Stimulated activated CD8-positive, alpha-beta memory T cell treated with anti-CD3 and anti-CD28 coated beads, Interleukin-7, amount 100 ng/mL, for 48 hours (primary cell): ENCODE data around the gene STX10.
"Not testable (repeated sequence)": the region's sequence is repeated elsewhere in the genome, so short reads cannot be mapped to it uniquely, and the experiment has no call there.

Experiments used
- DNase-seq, 2 donors: peaks; one replicate each; pipeline ENCODE4 v3.0.0-alpha.2; 2020; ENCODE audit warnings: low read depth in 1 of 2; ENCODE audit errors: extremely low read depth in 1 of 2

STX10 gene

GRCh38 chr19:13165162-13165997 is 15.2 kb upstream of the STX10 start:
- no peak for DNase-seq

GRCh38 chr19:13164343-13165161 is 14.4 kb upstream of the STX10 start:
- no peak for DNase-seq

- no peak for DNase-seq
Observed at GRCh38 chr19:13163609-13164342, 13.6 kb upstream of the STX10 start.

- peak; percentile 85 to 93 for DNase-seq
Observed at GRCh38 chr19:13162724-13163608, 12.8 kb upstream of the STX10 start.

- no peak for DNase-seq
Observed at GRCh38 chr19:13160557-13160956, 10.4 kb upstream of the STX10 start.

- no peak for DNase-seq
Observed at GRCh38 chr19:13159713-13160112, 9.5 kb upstream of the STX10 start.

GRCh38 chr19:13155472-13156359 is 5.5 kb upstream of the STX10 start:
- peak; percentile 66 to 75 for DNase-seq

- peak in 1 of 2 donors; percentile 74 for DNase-seq
Observed at GRCh38 chr19:13154911-13155471, 4.8 kb upstream of the STX10 start.

- DNase-seq, result peak in 1 of 2 donors; percentile 78
Observed at GRCh38 chr19:13154241-13154778, 4.1 kb upstream of the STX10 start.

- no peak for DNase-seq
Observed at GRCh38 chr19:13153569-13154240, 3.5 kb upstream of the STX10 start.

- DNase-seq, result peak; percentile 88 to 92
Observed at GRCh38 chr19:13152974-13153568, 2.9 kb upstream of the STX10 start.

GRCh38 chr19:13152356-13152973 is 2.3 kb upstream of the STX10 start:
- DNase-seq, result no peak

GRCh38 chr19:13151605-13152355 is 1.6 kb upstream of the STX10 start:
- DNase-seq, result peak; percentile 90 to 94

- DNase-seq, result no peak
Observed at GRCh38 chr19:13150931-13151604, 893 bp upstream of the STX10 start.

GRCh38 chr19:13149628-13150186 is 468 bp downstream of the STX10 start:
- no peak for DNase-seq

GRCh38 chr19:13149173-13149627 is 975 bp downstream of the STX10 start:
- DNase-seq, result not testable (repeated sequence)
